B cell (primary cell): ENCODE data around the gene CDH5. TPM values are rescaled to one million over a fixed set of nuclear protein-coding genes. Genes with fewer than 3 reads are reported as not detected.

Experiments used
- ATAC-seq: fragments of 200-7000 bp; cut with Tn5 transposase; one replicate; pipeline ENCODE4 v1.10.0; 2021; ENCODE audit warnings: low read depth, mild to moderate bottlenecking, moderate number of reproducible peaks, moderate library complexity
- CTCF ChIA-PET: fragments of 350-600 bp; sonication (Branson Sonifier 250); formaldehyde crosslinking; loops from one replicate; lab custom pipeline; 2021; ENCODE audit warnings: antibody characterized with exemption, inconsistent platforms; lab: Charles Lee
- POLR2A ChIA-PET: fragments of 350-600 bp; sonication (Branson Sonifier 250); formaldehyde crosslinking; loops from one replicate; lab custom pipeline; 2021; ENCODE audit warnings: antibody characterized with exemption; lab: Charles Lee
- DNase-seq: peaks from one replicate; pipeline ENCODE4 v3.0.0; 2013
- H2AFZ ChIP-seq: 2 replicates; pipeline ENCODE4 v1.6.1; 2012; ENCODE audit warnings: mild to moderate bottlenecking, low read depth, low read length; ENCODE audit not compliant: insufficient read depth, poor library complexity, severe bottlenecking
- H3K27ac ChIP-seq, 2 donors: 1 replicate in 1 of 2; 2 replicates in 1 of 2; pipeline ENCODE4 v1.5.1; 2012 to 2013; ENCODE audit warnings: low read length in 2 of 2, mild to moderate bottlenecking in 2 of 2, moderate library complexity in 1 of 2
- H3K27me3 ChIP-seq, 4 experiments: fragments of 200-600 bp in 1 of 4; sonication (generic) in 1 of 4; replicated peaks in 1 of 4; 1 replicate in 2 of 4; 2 replicates in 2 of 4; pipeline versions ENCODE4 v1.6.1 to v1.7.0; 2013 to 2016; ENCODE audit warnings: low read length in 3 of 4, mild to moderate bottlenecking in 2 of 4, mixed read lengths in 1 of 4, moderate library complexity in 1 of 4; ENCODE audit not compliant: insufficient read depth in 4 of 4, control insufficient read depth in 3 of 4; ENCODE audit errors: control extremely low read depth in 1 of 4
- H3K36me3 ChIP-seq, 2 experiments: replicated peaks in 1 of 2; 1 replicate in 1 of 2; 2 replicates in 1 of 2; pipeline versions ENCODE4 v1.6.1 to v1.7.1; 2013; ENCODE audit warnings: low read length in 1 of 2; ENCODE audit not compliant: insufficient read depth in 2 of 2, control insufficient read depth in 1 of 2; ENCODE audit errors: control extremely low read depth in 1 of 2, extremely low read depth in 1 of 2
- H3K4me1 ChIP-seq, 2 donors: fragments of 200-600 bp in 1 of 2; sonication (generic) in 1 of 2; 1 replicate in 1 of 2; 2 replicates in 1 of 2; pipeline versions ENCODE4 v1.5.1 to v1.6.1; 2013 to 2017; ENCODE audit warnings: low read length in 2 of 2; ENCODE audit not compliant: control insufficient read depth in 2 of 2, insufficient read depth in 2 of 2
- H3K4me2 ChIP-seq: replicated peaks from 2 replicates; pipeline ENCODE3; 2012; ENCODE audit warnings: mild to moderate bottlenecking, low read depth, low read length; ENCODE audit not compliant: poor library complexity, severe bottlenecking
- H3K4me3 ChIP-seq, 5 experiments: fragments of 200-600 bp in 1 of 5; sonication (generic) in 1 of 5; 1 replicate in 3 of 5; 2 replicates in 2 of 5; pipeline versions ENCODE4 v1.5.1 to v1.7.0; 2011 to 2016; ENCODE audit warnings: low read length in 4 of 5, mild to moderate bottlenecking in 4 of 5, low read depth in 2 of 5, control low read depth in 1 of 5, moderate library complexity in 1 of 5; ENCODE audit not compliant: insufficient read depth in 1 of 5; ENCODE audit errors: control extremely low read depth in 1 of 5, extremely low read depth in 1 of 5
- H3K79me2 ChIP-seq: fragments of 200-600 bp; sonication (generic); one replicate; pipeline ENCODE4 v1.6.0; 2016; ENCODE audit warnings: low read length; ENCODE audit not compliant: control insufficient read depth, insufficient read depth
- H3K9ac ChIP-seq: fragments of 200-600 bp; sonication (generic); 2 replicates; pipeline ENCODE4 v1.6.1; 2017; ENCODE audit warnings: mild to moderate bottlenecking, low read length, moderate library complexity
- H3K9me3 ChIP-seq, 3 donors: one replicate each; pipeline versions ENCODE4 v1.6.1 to v1.7.1; 2013; ENCODE audit warnings: low read length in 2 of 3; ENCODE audit not compliant: control insufficient read depth in 2 of 3, insufficient read depth in 1 of 3; ENCODE audit errors: control extremely low read depth in 1 of 3
- H4K20me1 ChIP-seq: 2 replicates; pipeline ENCODE4 v1.6.0; 2012; ENCODE audit warnings: mild to moderate bottlenecking, low read length; ENCODE audit not compliant: insufficient read depth, control insufficient read depth, poor library complexity, severe bottlenecking
- H3K27ac Mint-ChIP-seq: one replicate; pipeline ENCODE4 v1.8.0; 2021; ENCODE audit warnings: mixed read lengths
- H3K27me3 Mint-ChIP-seq: one replicate; pipeline ENCODE4 v1.8.0; 2021; ENCODE audit warnings: mixed read lengths
- H3K4me1 Mint-ChIP-seq: one replicate; pipeline ENCODE4 v1.8.0; 2021; ENCODE audit warnings: mixed read lengths
- H3K4me3 Mint-ChIP-seq: one replicate; pipeline ENCODE4 v1.8.0; 2021; ENCODE audit warnings: mixed read lengths
- H3K9me3 Mint-ChIP-seq: one replicate; pipeline ENCODE4 v1.8.0; 2022; ENCODE audit warnings: mixed read lengths; ENCODE audit not compliant: insufficient read depth
- CTCF ChIP-seq: fragments of 200-600 bp; IDR thresholded peaks from one replicate; pipeline ENCODE4 v1.8.0; 2022; ENCODE audit warnings: antibody characterized with exemption, mild to moderate bottlenecking
- EZH2 ChIP-seq: IDR thresholded peaks from 2 replicates; pipeline ENCODE4 v1.6.1; 2012; ENCODE audit warnings: borderline replicate concordance, low read depth, mild to moderate bottlenecking, moderate library complexity, low read length; ENCODE audit not compliant: insufficient read depth, poor library complexity, severe bottlenecking
- WGBS: methylation state at CpG from one replicate; pipeline ENCODE4 v1.1.5; 2013; ENCODE audit warnings: missing lambda C conversion rate; ENCODE audit not compliant: insufficient coverage; 5-methylcytosine and 5-hydroxymethylcytosine counted together
- intact Hi-C: fragments of 100-400 bp; cut with micrococcal nuclease; formaldehyde crosslinking; loops from one replicate; pipeline ENCODE4 v1.10.0; 2022
- polyA plus RNA-seq: library from polyadenylated mRNA; depleted of rRNA; stranded (reverse); fragments of >200 nt; gene quantifications from 2 replicates; pipeline ENCODE4 v1.2.3, GENCODE V29; 2012
- total RNA-seq, 2 donors: library from RNA; stranded (reverse); fragments of 120-200 nt in 1 of 2; gene quantifications; 1 replicate in 1 of 2; 2 replicates in 1 of 2; pipeline versions ENCODE4 v1.2.3 to v1.2.4, GENCODE V29; 2013 to 2022

The CDH5 gene
- total and polyA plus RNA-seq, 2 donors (not counting 1 experiment from before 2014, with no cell fraction given): not detected

- Histone ChIP-seq H3K9me3 (peaks cover 0 to 3% (median 0%) of the 10 kb centered on the region in 3 donors), H4K20me1 (no peaks in the 10 kb centered on the region), H3K27me3 (no peaks in the 10 kb centered on the region), H3K4me1 (no peaks in the 10 kb centered on the region), H2AFZ (no peak overlapping the region), H3K9ac (no peak overlapping the region), H3K4me2 (no peak overlapping the region), H3K4me3 (no peak overlapping the region), H3K36me3 (no peaks in the 10 kb centered on the region), H3K27ac (no peak overlapping the region), H3K79me2 (no peaks in the 10 kb centered on the region)
- ChIA-PET POLR2A (no interaction called here), CTCF (interaction anchor here (2.1 kb wide), 1 partner anchor 23 kb away, joined by 6 read pairs; no protein-coding TSS in a partner anchor)
- no peaks in the 10 kb centered on the region for H3K9me3 Mint-ChIP-seq
- peaks cover 15% of the 10 kb centered on the region for H3K27me3 Mint-ChIP-seq
- H3K4me1 Mint-ChIP-seq: no peaks in the 10 kb centered on the region
- DNase-seq: no peak
- ATAC-seq: no peak
- H3K4me3 Mint-ChIP-seq: no peak overlapping the region
- H3K27ac Mint-ChIP-seq: no peak overlapping the region
- TF ChIP-seq CTCF: no peak
- no peak for TF ChIP-seq EZH2
- intact Hi-C loops: no loop called here
Measured at GRCh38 chr16:66320774-66321173, 45.7 kb upstream of the CDH5 start.

GRCh38 chr16:66322174-66322573, 44.3 kb upstream of the CDH5 start:
- Histone ChIP-seq H3K27me3 (no peaks in the 10 kb centered on the region), H3K79me2 (no peaks in the 10 kb centered on the region), H3K27ac (no peak overlapping the region), H3K9ac (no peak overlapping the region), H3K36me3 (no peaks in the 10 kb centered on the region), H3K4me2 (no peak overlapping the region), H3K4me1 (no peaks in the 10 kb centered on the region), H2AFZ (no peak overlapping the region), H4K20me1 (no peaks in the 10 kb centered on the region), H3K9me3 (peaks cover 0 to 3% (median 0%) of the 10 kb centered on the region in 3 donors), H3K4me3 (no peak overlapping the region)
- ATAC-seq: no peak
- Mint-ChIP-seq H3K4me3 (no peak overlapping the region), H3K27ac (no peak overlapping the region), H3K9me3 (no peaks in the 10 kb centered on the region), H3K27me3 (peaks cover 10% of the 10 kb centered on the region), H3K4me1 (no peaks in the 10 kb centered on the region)
- intact Hi-C loops: no loop called here
- ChIA-PET POLR2A (no interaction called here), CTCF (no interaction called here)
- 69% methylated on average over 3 of the region's 4 CpGs for WGBS
- TF ChIP-seq EZH2: no peak
- TF ChIP-seq CTCF: no peak
- no peak for DNase-seq
